Measurements from ENCODE around the gene RNF220. TPM values are rescaled to one million over a fixed set of nuclear protein-coding genes. Genes with fewer than 3 reads are reported as not detected.
A peak's percentile ranks its signal among the peaks of the same experiment; 100 is the strongest.

Gene RNF220
- total RNA-seq, 6 experiments from 2014 or later = 42.1 to 54.7 (median 51.9) TPM

- TF ChIP-seq CTCF (IDR thresholded peaks at IDR 0.05) = no peak
- DNase-seq = no peak
- Mint-ChIP-seq H3K4me1 (ENCODE audit: low read depth) (peaks cover 9% of the 10 kb centered on the region), H3K27ac (no peak overlapping the region), H3K36me3 (ENCODE audit: low read depth) (peaks cover 4% of the 10 kb centered on the region; the same call in 1 of the 2 replicates), H3K27me3 (ENCODE audit: insufficient read depth) (peaks cover 34% of the 10 kb centered on the region), H3K9me3 (peaks cover 6% of the 10 kb centered on the region), H3K4me3 (no peak overlapping the region)
These were observed 55.2 kb downstream of the RNF220 start for GRCh38 chr1:44460107-44460882.

GRCh38 chr1:44464361-44464760 lies 59.3 kb downstream of the RNF220 start:
- no peak for TF ChIP-seq CTCF (IDR thresholded peaks at IDR 0.05)
- Mint-ChIP-seq H3K4me3 (no peak overlapping the region), H3K27me3 (ENCODE audit: insufficient read depth) (peaks cover 24% of the 10 kb centered on the region), H3K9me3 (peaks cover 6% of the 10 kb centered on the region), H3K4me1 (ENCODE audit: low read depth) (peaks cover 9% of the 10 kb centered on the region), H3K36me3 (ENCODE audit: low read depth) (peaks cover 4% of the 10 kb centered on the region; the same call in 1 of the 2 replicates), H3K27ac (no peak overlapping the region)
- DNase-seq = peak; percentile 32

- peaks cover 26% of the 10 kb centered on the region for H3K27me3 Mint-ChIP-seq (ENCODE audit: insufficient read depth)
- no peak overlapping the region for H3K4me3 Mint-ChIP-seq
- TF ChIP-seq CTCF (IDR thresholded peaks at IDR 0.05) = no peak
- peaks cover 10% of the 10 kb centered on the region for H3K4me1 Mint-ChIP-seq (ENCODE audit: low read depth)
- peaks cover 8% of the 10 kb centered on the region; the same call in 1 of the 2 replicates for H3K36me3 Mint-ChIP-seq (ENCODE audit: low read depth)
- H3K9me3 Mint-ChIP-seq = peaks cover 13% of the 10 kb centered on the region
- no peak overlapping the region for H3K27ac Mint-ChIP-seq
- no peak for DNase-seq
These were observed 62.5 kb downstream of the RNF220 start for GRCh38 chr1:44467566-44467965.

- H3K27ac Mint-ChIP-seq = no peak overlapping the region
- H3K27me3 Mint-ChIP-seq (ENCODE audit: insufficient read depth) = peaks cover 34% of the 10 kb centered on the region
- peaks cover 6% of the 10 kb centered on the region; the same call in 1 of the 2 replicates for H3K4me1 Mint-ChIP-seq (ENCODE audit: low read depth)
- 0 out of 2 replicates have a peak, but pooled peaks cover 7% of the 10 kb centered on the region for H3K9me3 Mint-ChIP-seq
- peaks cover 3% of the 10 kb centered on the region; the same call in 1 of the 2 replicates for H3K36me3 Mint-ChIP-seq (ENCODE audit: low read depth)
- no peak for DNase-seq
- no peak for TF ChIP-seq CTCF (IDR thresholded peaks at IDR 0.05)
- no peak overlapping the region for H3K4me3 Mint-ChIP-seq
These were observed 66.9 kb downstream of the RNF220 start for GRCh38 chr1:44471911-44472453.

- no peak for TF ChIP-seq CTCF (IDR thresholded peaks at IDR 0.05)
- DNase-seq = no peak
- Mint-ChIP-seq H3K9me3 (0 out of 2 replicates have a peak, but pooled peaks cover 7% of the 10 kb centered on the region), H3K27me3 (ENCODE audit: insufficient read depth) (peaks cover 40% of the 10 kb centered on the region), H3K27ac (no peak overlapping the region), H3K36me3 (ENCODE audit: low read depth) (peaks cover 3% of the 10 kb centered on the region; the same call in 1 of the 2 replicates), H3K4me1 (ENCODE audit: low read depth) (peaks cover 6% of the 10 kb centered on the region; the same call in 1 of the 2 replicates), H3K4me3 (no peak overlapping the region)
These were observed 67.8 kb downstream of the RNF220 start for GRCh38 chr1:44472620-44473525.
